Activated naive CD8-positive, alpha-beta T cell (primary cell): ENCODE measurements around the gene CCT3.
"Not testable (repeated sequence)": the region's sequence is repeated elsewhere in the genome, so short reads cannot be mapped to it uniquely, and the experiment has no call there.

ENCODE experiments used
- H3K27ac Mint-ChIP-seq: one replicate; pipeline ENCODE4 v1.8.0; 2021; ENCODE audit warnings: mixed read lengths
- H3K27me3 Mint-ChIP-seq: one replicate; pipeline ENCODE4 v1.8.0; 2021; ENCODE audit warnings: mixed read lengths
- H3K36me3 Mint-ChIP-seq: one replicate; pipeline ENCODE4 v1.8.0; 2021; ENCODE audit warnings: mixed read lengths
- H3K4me1 Mint-ChIP-seq: one replicate; pipeline ENCODE4 v1.8.0; 2021; ENCODE audit warnings: low read depth, mixed read lengths
- H3K4me3 Mint-ChIP-seq: one replicate; pipeline ENCODE4 v1.8.0; 2021; ENCODE audit warnings: mild to moderate bottlenecking, mixed read lengths
- H3K9me3 Mint-ChIP-seq: one replicate; pipeline ENCODE4 v1.8.0; 2021; ENCODE audit warnings: low read depth, mixed read lengths

Gene CCT3

GRCh38 chr1:156373546-156373945 is 35.5 kb upstream of the CCT3 start:
- H3K9me3 Mint-ChIP-seq, result no peaks in the 10 kb centered on the region
- H3K4me3 Mint-ChIP-seq, result no peak overlapping the region
- peaks cover 20% of the 10 kb centered on the region for H3K27me3 Mint-ChIP-seq
- peaks cover 4% of the 10 kb centered on the region for H3K4me1 Mint-ChIP-seq
- no peaks in the 10 kb centered on the region for H3K36me3 Mint-ChIP-seq
- H3K27ac Mint-ChIP-seq, result no peak overlapping the region

- H3K9me3 Mint-ChIP-seq, result no peaks in the 10 kb centered on the region
- no peak overlapping the region for H3K27ac Mint-ChIP-seq
- no peak overlapping the region for H3K4me3 Mint-ChIP-seq
- H3K27me3 Mint-ChIP-seq, result peaks cover 22% of the 10 kb centered on the region
- H3K4me1 Mint-ChIP-seq, result peaks cover 4% of the 10 kb centered on the region
- no peaks in the 10 kb centered on the region for H3K36me3 Mint-ChIP-seq
Measured at GRCh38 chr1:156372876-156373275, 34.8 kb upstream of the CCT3 start.

- no peak overlapping the region for H3K4me3 Mint-ChIP-seq
- peaks cover 4% of the 10 kb centered on the region for H3K4me1 Mint-ChIP-seq
- no peaks in the 10 kb centered on the region for H3K9me3 Mint-ChIP-seq
- H3K27ac Mint-ChIP-seq, result no peak overlapping the region
- no peaks in the 10 kb centered on the region for H3K36me3 Mint-ChIP-seq
- peaks cover 24% of the 10 kb centered on the region for H3K27me3 Mint-ChIP-seq
Measured at GRCh38 chr1:156372265-156372586, 34.1 kb upstream of the CCT3 start.

GRCh38 chr1:156371553-156372264 is 33.6 kb upstream of the CCT3 start:
- H3K4me1 Mint-ChIP-seq, result peaks cover 4% of the 10 kb centered on the region
- H3K9me3 Mint-ChIP-seq, result no peaks in the 10 kb centered on the region
- H3K27ac Mint-ChIP-seq, result no peak overlapping the region
- H3K27me3 Mint-ChIP-seq, result peaks cover 24% of the 10 kb centered on the region
- H3K36me3 Mint-ChIP-seq, result no peaks in the 10 kb centered on the region
- H3K4me3 Mint-ChIP-seq, result no peak overlapping the region

- H3K4me1 Mint-ChIP-seq, H3K9me3 Mint-ChIP-seq, H3K36me3 Mint-ChIP-seq, H3K27ac Mint-ChIP-seq: not testable (repeated sequence)
- Mint-ChIP-seq H3K27me3 (peaks cover 31% of the 10 kb centered on the region), H3K4me3 (peak overlapping the region; percentile 69)
Measured at GRCh38 chr1:156369685-156370286, 31.7 kb upstream of the CCT3 start.

- peaks cover 4% of the 10 kb centered on the region for H3K4me1 Mint-ChIP-seq
- H3K27me3 Mint-ChIP-seq, result peaks cover 32% of the 10 kb centered on the region
- peaks cover 4% of the 10 kb centered on the region for H3K36me3 Mint-ChIP-seq
- H3K27ac Mint-ChIP-seq, result no peak within 1 kb of the TSS
- no peaks in the 10 kb centered on the region for H3K9me3 Mint-ChIP-seq
- H3K4me3 Mint-ChIP-seq, result peak within 1 kb of the TSS; percentile 69
Measured at GRCh38 chr1:156368889-156369684, 31.0 kb upstream of the CCT3 start, which contains the start of gene RHBG. RHBG (plus strand) TSS chr1:156369211; CDS start chr1:156369250, 39 bp downstream.

GRCh38 chr1:156368157-156368658 is 30.1 kb upstream of the CCT3 start:
- H3K4me3 Mint-ChIP-seq, result no peak overlapping the region
- no peak overlapping the region for H3K27ac Mint-ChIP-seq
- H3K9me3 Mint-ChIP-seq, result no peaks in the 10 kb centered on the region
- H3K36me3 Mint-ChIP-seq, result peaks cover 4% of the 10 kb centered on the region
- peaks cover 36% of the 10 kb centered on the region for H3K27me3 Mint-ChIP-seq
- H3K4me1 Mint-ChIP-seq, result peaks cover 4% of the 10 kb centered on the region

- Mint-ChIP-seq H3K4me3 (no peak overlapping the region), H3K27ac (no peak overlapping the region), H3K36me3 (peaks cover 4% of the 10 kb centered on the region), H3K9me3 (no peaks in the 10 kb centered on the region), H3K27me3 (peaks cover 36% of the 10 kb centered on the region), H3K4me1 (peaks cover 4% of the 10 kb centered on the region)
Measured at GRCh38 chr1:156367383-156368156, 29.5 kb upstream of the CCT3 start.

- peaks cover 4% of the 10 kb centered on the region for H3K36me3 Mint-ChIP-seq
- H3K4me3 Mint-ChIP-seq, result no peak overlapping the region
- H3K27me3 Mint-ChIP-seq, result peaks cover 30% of the 10 kb centered on the region
- H3K4me1 Mint-ChIP-seq, result peaks cover 4% of the 10 kb centered on the region
- no peak overlapping the region for H3K27ac Mint-ChIP-seq
- no peaks in the 10 kb centered on the region for H3K9me3 Mint-ChIP-seq
Measured at GRCh38 chr1:156366378-156367166, 28.5 kb upstream of the CCT3 start.

- Mint-ChIP-seq H3K4me1 (peaks cover 4% of the 10 kb centered on the region), H3K4me3 (no peak overlapping the region), H3K27me3 (peaks cover 30% of the 10 kb centered on the region), H3K9me3 (no peaks in the 10 kb centered on the region), H3K27ac (no peak overlapping the region), H3K36me3 (peaks cover 4% of the 10 kb centered on the region)
Measured at GRCh38 chr1:156365754-156366153, 27.7 kb upstream of the CCT3 start.

- peaks cover 4% of the 10 kb centered on the region for H3K36me3 Mint-ChIP-seq
- no peaks in the 10 kb centered on the region for H3K9me3 Mint-ChIP-seq
- H3K27me3 Mint-ChIP-seq, result peaks cover 24% of the 10 kb centered on the region
- no peaks in the 10 kb centered on the region for H3K4me1 Mint-ChIP-seq
- no peak overlapping the region for H3K4me3 Mint-ChIP-seq
- no peak overlapping the region for H3K27ac Mint-ChIP-seq
Measured at GRCh38 chr1:156360534-156360933, 22.4 kb upstream of the CCT3 start.

- H3K4me1 Mint-ChIP-seq, result no peaks in the 10 kb centered on the region
- H3K27ac Mint-ChIP-seq, result no peak overlapping the region
- H3K9me3 Mint-ChIP-seq, result no peaks in the 10 kb centered on the region
- no peaks in the 10 kb centered on the region for H3K36me3 Mint-ChIP-seq
- peaks cover 20% of the 10 kb centered on the region for H3K27me3 Mint-ChIP-seq
- H3K4me3 Mint-ChIP-seq, result no peak overlapping the region
Measured at GRCh38 chr1:156359973-156360372, 21.9 kb upstream of the CCT3 start.

GRCh38 chr1:156359249-156359648 is 21.2 kb upstream of the CCT3 start:
- peaks cover 18% of the 10 kb centered on the region for H3K27me3 Mint-ChIP-seq
- no peaks in the 10 kb centered on the region for H3K36me3 Mint-ChIP-seq
- H3K27ac Mint-ChIP-seq, result no peak overlapping the region

GRCh38 chr1:156358641-156359040 is 20.5 kb upstream of the CCT3 start:
- Mint-ChIP-seq H3K4me3 (no peak overlapping the region), H3K9me3 (no peaks in the 10 kb centered on the region), H3K36me3 (no peaks in the 10 kb centered on the region), H3K4me1 (no peaks in the 10 kb centered on the region), H3K27me3 (peaks cover 14% of the 10 kb centered on the region), H3K27ac (no peak overlapping the region)

More at GRCh38 chr1:156359249-156359648, 21.2 kb upstream of the CCT3 start:
- Mint-ChIP-seq H3K4me1 (no peaks in the 10 kb centered on the region), H3K4me3 (no peak overlapping the region), H3K9me3 (no peaks in the 10 kb centered on the region)
